HepG2 (cell line): ENCODE measurements around the gene VSIG2. TPM values are rescaled to one million over a fixed set of nuclear protein-coding genes. Genes with fewer than 3 reads are reported as not detected.

Experiments used
- GZF1 ChIP-seq: sonication (generic); formaldehyde crosslinking; IDR thresholded peaks from 2 replicates; pipeline ENCODE4 v1.5.1; 2020; ENCODE audit warnings: mild to moderate bottlenecking, missing genetic modification reagents
- HDAC2 ChIP-seq: sonication (generic); formaldehyde crosslinking; IDR thresholded peaks from 2 replicates; pipeline ENCODE4 v1.4.0; 2020; ENCODE audit warnings: missing genetic modification reagents
- NR1H2 ChIP-seq: sonication (generic); formaldehyde crosslinking; IDR thresholded peaks from 2 replicates; pipeline ENCODE4 v1.8.1; 2022; ENCODE audit warnings: low read depth, missing genetic modification reagents, borderline replicate concordance
- TBX2 ChIP-seq: sonication (generic); formaldehyde crosslinking; IDR thresholded peaks from 2 replicates; pipeline ENCODE4 v1.5.0; 2020; ENCODE audit warnings: missing genetic modification reagents, mild to moderate bottlenecking, borderline replicate concordance
- TGIF2 ChIP-seq: IDR thresholded peaks from 2 replicates; pipeline ENCODE4 v1.6.1; 2016; ENCODE audit warnings: control low read depth, missing compliant biosample characterization
- ZNF598 ChIP-seq: sonication (generic); formaldehyde crosslinking; IDR thresholded peaks from 2 replicates; pipeline ENCODE4 v1.5.1; 2020; ENCODE audit warnings: mild to moderate bottlenecking, missing genetic modification reagents, borderline replicate concordance
- polyA plus RNA-seq, 8 experiments: library from polyadenylated mRNA; depleted of rRNA in 3 of 8; stranded (reverse) in 7 of 8; unstranded in 1 of 8; fragments of >200 nt; fragmentation: Illumina TruSeq in 4 of 8; extraction: Trizol in 4 of 8; gene quantifications; 2 replicates each; pipeline versions ENCODE4 v1.2.1 to v1.2.3, GENCODE V29; 2011 to 2016; ENCODE audit warnings: low read depth in 4 of 8, missing spikeins in 1 of 8, mixed read lengths in 1 of 8; ENCODE audit not compliant: insufficient read depth in 1 of 8
- total RNA-seq, 5 experiments: library from RNA; depleted of rRNA; stranded (reverse); fragments of >200 nt; fragmentation: Illumina TruSeq; extraction: Trizol; gene quantifications; 2 replicates each; pipeline ENCODE4 v1.2.3, GENCODE V29; 2016; ENCODE audit warnings: low read depth in 1 of 5
- TF ChIP-seq, protein P1 (sequence below): sonication (generic); formaldehyde crosslinking; IDR thresholded peaks from one replicate; pipeline ENCODE4 v1.5.1; 2020; ENCODE audit warnings: mild to moderate bottlenecking, missing genetic modification reagents; ENCODE audit errors: not compliant biosample characterization
- TF ChIP-seq, protein P2 (sequence below): sonication (generic); formaldehyde crosslinking; conservative IDR thresholded peaks from 2 replicates; pipeline ENCODE4 v1.5.0; 2020; ENCODE audit warnings: missing genetic modification reagents
- TF ChIP-seq, protein P3 (sequence below): sonication (generic); formaldehyde crosslinking; IDR thresholded peaks from 2 replicates; pipeline ENCODE4 v1.5.1; 2020; ENCODE audit warnings: mild to moderate bottlenecking, missing genetic modification reagents, moderate library complexity
- TF ChIP-seq, protein P4 (sequence below): sonication (generic); formaldehyde crosslinking; IDR thresholded peaks from 2 replicates; pipeline ENCODE4 v1.5.0; 2020; ENCODE audit warnings: mild to moderate bottlenecking, missing genetic modification reagents, borderline replicate concordance

Gene VSIG2
- total and polyA plus RNA-seq, 2 of the 13 experiments (the other 11 are each of a cell fraction or from before 2014, with no cell fraction given) = 0.80 to 2.7 TPM

DNA sequence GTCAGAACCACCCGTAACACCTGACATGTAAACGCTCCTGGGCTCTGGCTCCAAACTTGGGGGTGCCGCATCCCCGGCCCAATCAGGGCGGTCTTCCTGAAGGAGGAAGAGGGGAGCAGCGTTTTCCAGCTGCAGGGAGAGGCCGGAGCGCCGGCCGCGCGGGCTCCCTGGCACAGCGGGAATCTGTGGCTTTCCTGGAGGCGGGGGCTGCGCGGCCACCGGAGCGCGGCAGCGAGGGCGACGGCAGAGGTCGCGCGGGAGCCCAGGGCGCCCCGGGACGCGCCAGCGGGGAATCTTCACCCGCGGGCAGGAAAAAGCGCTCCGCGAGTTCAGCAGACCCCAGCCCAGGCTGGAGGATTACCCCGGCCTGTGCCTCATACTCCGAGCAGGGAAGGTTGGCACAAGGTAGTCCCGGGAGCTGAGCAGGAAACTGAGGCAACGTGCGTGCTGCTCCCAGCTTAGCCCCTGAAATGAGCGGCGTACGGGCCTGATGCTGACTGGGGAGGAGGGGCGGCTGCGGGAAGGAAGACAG lies 10.6 kb upstream of the VSIG2 start (continued):
- TF ChIP-seq, protein P1, sequence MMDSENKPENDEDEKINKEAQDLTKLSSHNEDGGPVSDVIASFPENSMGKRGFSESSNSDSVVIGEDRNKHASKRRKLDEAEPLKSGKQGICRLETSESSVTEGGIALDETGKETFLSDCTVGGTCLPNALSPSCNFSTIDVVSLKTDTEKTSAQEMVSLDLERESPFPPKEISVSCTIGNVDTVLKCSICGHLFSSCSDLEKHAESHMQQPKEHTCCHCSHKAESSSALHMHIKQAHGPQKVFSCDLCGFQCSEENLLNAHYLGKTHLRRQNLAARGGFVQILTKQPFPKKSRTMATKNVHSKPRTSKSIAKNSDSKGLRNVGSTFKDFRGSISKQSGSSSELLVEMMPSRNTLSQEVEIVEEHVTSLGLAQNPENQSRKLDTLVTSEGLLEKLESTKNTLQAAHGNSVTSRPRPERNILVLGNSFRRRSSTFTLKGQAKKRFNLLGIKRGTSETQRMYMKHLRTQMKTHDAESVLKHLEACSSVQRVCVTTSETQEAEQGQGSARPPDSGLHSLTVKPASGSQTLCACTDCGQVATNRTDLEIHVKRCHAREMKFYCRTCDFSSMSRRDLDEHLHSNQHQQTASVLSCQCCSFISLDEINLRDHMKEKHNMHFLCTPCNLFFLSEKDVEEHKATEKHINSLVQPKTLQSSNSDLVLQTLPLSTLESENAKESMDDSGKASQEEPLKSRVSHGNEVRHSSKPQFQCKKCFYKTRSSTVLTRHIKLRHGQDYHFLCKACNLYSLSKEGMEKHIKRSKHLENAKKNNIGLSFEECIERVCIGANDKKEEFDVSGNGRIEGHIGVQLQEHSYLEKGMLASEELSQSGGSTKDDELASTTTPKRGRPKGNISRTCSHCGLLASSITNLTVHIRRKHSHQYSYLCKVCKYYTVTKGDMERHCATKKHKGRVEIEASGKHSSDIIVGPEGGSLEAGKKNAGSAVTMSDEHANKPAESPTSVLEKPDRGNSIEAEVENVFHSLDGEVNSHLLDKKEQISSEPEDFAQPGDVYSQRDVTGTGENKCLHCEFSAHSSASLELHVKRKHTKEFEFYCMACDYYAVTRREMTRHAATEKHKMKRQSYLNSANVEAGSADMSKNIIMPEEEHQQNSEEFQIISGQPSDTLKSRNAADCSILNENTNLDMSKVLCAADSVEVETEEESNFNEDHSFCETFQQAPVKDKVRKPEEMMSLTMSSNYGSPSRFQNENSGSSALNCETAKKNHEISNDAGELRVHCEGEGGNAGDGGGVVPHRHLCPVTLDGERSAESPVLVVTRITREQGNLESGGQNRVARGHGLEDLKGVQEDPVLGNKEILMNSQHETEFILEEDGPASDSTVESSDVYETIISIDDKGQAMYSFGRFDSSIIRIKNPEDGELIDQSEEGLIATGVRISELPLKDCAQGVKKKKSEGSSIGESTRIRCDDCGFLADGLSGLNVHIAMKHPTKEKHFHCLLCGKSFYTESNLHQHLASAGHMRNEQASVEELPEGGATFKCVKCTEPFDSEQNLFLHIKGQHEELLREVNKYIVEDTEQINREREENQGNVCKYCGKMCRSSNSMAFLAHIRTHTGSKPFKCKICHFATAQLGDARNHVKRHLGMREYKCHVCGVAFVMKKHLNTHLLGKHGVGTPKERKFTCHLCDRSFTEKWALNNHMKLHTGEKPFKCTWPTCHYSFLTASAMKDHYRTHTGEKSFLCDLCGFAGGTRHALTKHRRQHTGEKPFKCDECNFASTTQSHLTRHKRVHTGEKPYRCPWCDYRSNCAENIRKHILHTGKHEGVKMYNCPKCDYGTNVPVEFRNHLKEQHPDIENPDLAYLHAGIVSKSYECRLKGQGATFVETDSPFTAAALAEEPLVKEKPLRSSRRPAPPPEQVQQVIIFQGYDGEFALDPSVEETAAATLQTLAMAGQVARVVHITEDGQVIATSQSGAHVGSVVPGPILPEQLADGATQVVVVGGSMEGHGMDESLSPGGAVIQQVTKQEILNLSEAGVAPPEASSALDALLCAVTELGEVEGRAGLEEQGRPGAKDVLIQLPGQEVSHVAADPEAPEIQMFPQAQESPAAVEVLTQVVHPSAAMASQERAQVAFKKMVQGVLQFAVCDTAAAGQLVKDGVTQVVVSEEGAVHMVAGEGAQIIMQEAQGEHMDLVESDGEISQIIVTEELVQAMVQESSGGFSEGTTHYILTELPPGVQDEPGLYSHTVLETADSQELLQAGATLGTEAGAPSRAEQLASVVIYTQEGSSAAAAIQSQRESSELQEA (CRISPR knock-in tag) = peak; percentile 21
- TF ChIP-seq, protein P2, sequence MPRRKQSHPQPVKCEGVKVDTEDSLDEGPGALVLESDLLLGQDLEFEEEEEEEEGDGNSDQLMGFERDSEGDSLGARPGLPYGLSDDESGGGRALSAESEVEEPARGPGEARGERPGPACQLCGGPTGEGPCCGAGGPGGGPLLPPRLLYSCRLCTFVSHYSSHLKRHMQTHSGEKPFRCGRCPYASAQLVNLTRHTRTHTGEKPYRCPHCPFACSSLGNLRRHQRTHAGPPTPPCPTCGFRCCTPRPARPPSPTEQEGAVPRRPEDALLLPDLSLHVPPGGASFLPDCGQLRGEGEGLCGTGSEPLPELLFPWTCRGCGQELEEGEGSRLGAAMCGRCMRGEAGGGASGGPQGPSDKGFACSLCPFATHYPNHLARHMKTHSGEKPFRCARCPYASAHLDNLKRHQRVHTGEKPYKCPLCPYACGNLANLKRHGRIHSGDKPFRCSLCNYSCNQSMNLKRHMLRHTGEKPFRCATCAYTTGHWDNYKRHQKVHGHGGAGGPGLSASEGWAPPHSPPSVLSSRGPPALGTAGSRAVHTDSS (CRISPR knock-in tag) = no peak
- TF ChIP-seq NR1H2 = no peak
- peak; percentile 44; the same call in 1 of the 2 replicates for TF ChIP-seq TBX2 (CRISPR knock-in tag)
- TF ChIP-seq TGIF2 = no peak
- TF ChIP-seq, protein P3, sequence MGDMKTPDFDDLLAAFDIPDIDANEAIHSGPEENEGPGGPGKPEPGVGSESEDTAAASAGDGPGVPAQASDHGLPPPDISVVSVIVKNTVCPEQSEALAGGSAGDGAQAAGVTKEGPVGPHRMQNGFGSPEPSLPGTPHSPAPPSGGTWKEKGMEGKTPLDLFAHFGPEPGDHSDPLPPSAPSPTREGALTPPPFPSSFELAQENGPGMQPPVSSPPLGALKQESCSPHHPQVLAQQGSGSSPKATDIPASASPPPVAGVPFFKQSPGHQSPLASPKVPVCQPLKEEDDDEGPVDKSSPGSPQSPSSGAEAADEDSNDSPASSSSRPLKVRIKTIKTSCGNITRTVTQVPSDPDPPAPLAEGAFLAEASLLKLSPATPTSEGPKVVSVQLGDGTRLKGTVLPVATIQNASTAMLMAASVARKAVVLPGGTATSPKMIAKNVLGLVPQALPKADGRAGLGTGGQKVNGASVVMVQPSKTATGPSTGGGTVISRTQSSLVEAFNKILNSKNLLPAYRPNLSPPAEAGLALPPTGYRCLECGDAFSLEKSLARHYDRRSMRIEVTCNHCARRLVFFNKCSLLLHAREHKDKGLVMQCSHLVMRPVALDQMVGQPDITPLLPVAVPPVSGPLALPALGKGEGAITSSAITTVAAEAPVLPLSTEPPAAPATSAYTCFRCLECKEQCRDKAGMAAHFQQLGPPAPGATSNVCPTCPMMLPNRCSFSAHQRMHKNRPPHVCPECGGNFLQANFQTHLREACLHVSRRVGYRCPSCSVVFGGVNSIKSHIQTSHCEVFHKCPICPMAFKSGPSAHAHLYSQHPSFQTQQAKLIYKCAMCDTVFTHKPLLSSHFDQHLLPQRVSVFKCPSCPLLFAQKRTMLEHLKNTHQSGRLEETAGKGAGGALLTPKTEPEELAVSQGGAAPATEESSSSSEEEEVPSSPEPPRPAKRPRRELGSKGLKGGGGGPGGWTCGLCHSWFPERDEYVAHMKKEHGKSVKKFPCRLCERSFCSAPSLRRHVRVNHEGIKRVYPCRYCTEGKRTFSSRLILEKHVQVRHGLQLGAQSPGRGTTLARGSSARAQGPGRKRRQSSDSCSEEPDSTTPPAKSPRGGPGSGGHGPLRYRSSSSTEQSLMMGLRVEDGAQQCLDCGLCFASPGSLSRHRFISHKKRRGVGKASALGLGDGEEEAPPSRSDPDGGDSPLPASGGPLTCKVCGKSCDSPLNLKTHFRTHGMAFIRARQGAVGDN (CRISPR knock-in tag) = peak; percentile 50; the same call in 1 of the 2 replicates
- no peak for TF ChIP-seq GZF1
- no peak for TF ChIP-seq HDAC2
- peak; percentile 32; the same call in 1 of the 2 replicates for TF ChIP-seq ZNF598 (CRISPR knock-in tag)
- TF ChIP-seq, protein P4, sequence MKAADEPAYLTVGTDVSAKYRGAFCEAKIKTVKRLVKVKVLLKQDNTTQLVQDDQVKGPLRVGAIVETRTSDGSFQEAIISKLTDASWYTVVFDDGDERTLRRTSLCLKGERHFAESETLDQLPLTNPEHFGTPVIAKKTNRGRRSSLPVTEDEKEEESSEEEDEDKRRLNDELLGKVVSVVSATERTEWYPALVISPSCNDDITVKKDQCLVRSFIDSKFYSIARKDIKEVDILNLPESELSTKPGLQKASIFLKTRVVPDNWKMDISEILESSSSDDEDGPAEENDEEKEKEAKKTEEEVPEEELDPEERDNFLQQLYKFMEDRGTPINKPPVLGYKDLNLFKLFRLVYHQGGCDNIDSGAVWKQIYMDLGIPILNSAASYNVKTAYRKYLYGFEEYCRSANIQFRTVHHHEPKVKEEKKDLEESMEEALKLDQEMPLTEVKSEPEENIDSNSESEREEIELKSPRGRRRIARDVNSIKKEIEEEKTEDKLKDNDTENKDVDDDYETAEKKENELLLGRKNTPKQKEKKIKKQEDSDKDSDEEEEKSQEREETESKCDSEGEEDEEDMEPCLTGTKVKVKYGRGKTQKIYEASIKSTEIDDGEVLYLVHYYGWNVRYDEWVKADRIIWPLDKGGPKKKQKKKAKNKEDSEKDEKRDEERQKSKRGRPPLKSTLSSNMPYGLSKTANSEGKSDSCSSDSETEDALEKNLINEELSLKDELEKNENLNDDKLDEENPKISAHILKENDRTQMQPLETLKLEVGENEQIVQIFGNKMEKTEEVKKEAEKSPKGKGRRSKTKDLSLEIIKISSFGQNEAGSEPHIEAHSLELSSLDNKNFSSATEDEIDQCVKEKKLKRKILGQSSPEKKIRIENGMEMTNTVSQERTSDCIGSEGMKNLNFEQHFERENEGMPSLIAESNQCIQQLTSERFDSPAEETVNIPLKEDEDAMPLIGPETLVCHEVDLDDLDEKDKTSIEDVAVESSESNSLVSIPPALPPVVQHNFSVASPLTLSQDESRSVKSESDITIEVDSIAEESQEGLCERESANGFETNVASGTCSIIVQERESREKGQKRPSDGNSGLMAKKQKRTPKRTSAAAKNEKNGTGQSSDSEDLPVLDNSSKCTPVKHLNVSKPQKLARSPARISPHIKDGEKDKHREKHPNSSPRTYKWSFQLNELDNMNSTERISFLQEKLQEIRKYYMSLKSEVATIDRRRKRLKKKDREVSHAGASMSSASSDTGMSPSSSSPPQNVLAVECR (CRISPR knock-in tag) = no peak
